Kidney (tissue), 14 donors: Measurements from ENCODE around the gene PBX3. TPM values are rescaled to one million over a fixed set of nuclear protein-coding genes. Genes with fewer than 3 reads are reported as not detected.

Experiments
- DNase-seq, 5 donors: peaks; one replicate each; pipeline ENCODE4 v3.0.0-alpha.2; 2013 to 2020
- FAIRE-seq: peaks from 2 replicates; lab custom pipeline; 2012; peaks lifted over from hg19 to GRCh38; lab: Jason Lieb, UNC
- H3K27ac ChIP-seq, 2 donors: one replicate each; pipeline ENCODE4 v1.7.0; 2013; ENCODE audit warnings: low read depth in 2 of 2, low read length in 2 of 2, inconsistent platforms in 1 of 2
- H3K27me3 ChIP-seq: one replicate; pipeline ENCODE4 v1.7.1; 2013; ENCODE audit warnings: low read length, inconsistent platforms; ENCODE audit not compliant: control insufficient read depth, insufficient read depth
- H3K36me3 ChIP-seq, 3 donors: one replicate each; pipeline versions ENCODE4 v1.7.0 to v1.7.1; 2013; ENCODE audit warnings: low read length in 3 of 3, control low read depth in 1 of 3, inconsistent platforms in 1 of 3; ENCODE audit not compliant: insufficient read depth in 3 of 3, control insufficient read depth in 2 of 3
- H3K4me1 ChIP-seq, 3 donors: one replicate each; pipeline versions ENCODE4 v1.7.0 to v1.7.1; 2013; ENCODE audit warnings: low read length in 3 of 3, inconsistent platforms in 1 of 3, low read depth in 1 of 3; ENCODE audit not compliant: control insufficient read depth in 2 of 3, insufficient read depth in 2 of 3
- H3K4me3 ChIP-seq, 3 donors: one replicate each; pipeline versions ENCODE4 v1.7.0 to v1.8.1; 2013; ENCODE audit warnings: low read length in 3 of 3, control low read depth in 1 of 3, inconsistent platforms in 1 of 3
- H3K9ac ChIP-seq, 3 donors: one replicate each; pipeline versions ENCODE4 v1.7.0 to v1.7.1; 2013; ENCODE audit warnings: low read length in 3 of 3, control low read depth in 1 of 3, inconsistent platforms in 1 of 3
- H3K9me3 ChIP-seq, 3 donors: one replicate each; pipeline versions ENCODE4 v1.7.0 to v1.7.1; 2013; ENCODE audit warnings: low read length in 3 of 3, control low read depth in 1 of 3, inconsistent platforms in 1 of 3; ENCODE audit not compliant: control insufficient read depth in 2 of 3, insufficient read depth in 1 of 3
- intact Hi-C: fragments of 100-400 bp; cut with DNase I; formaldehyde crosslinking; loops from one replicate; pipeline ENCODE4 v1.11.1; 2022
- polyA plus RNA-seq: library from polyadenylated mRNA; stranded (reverse); fragments of 350-450 nt; fragmentation: Illumina TruSeq; extraction: RNeasy Lipid Tissue Mini Kit (QIAGEN cat#74804); gene quantifications from one replicate; pipeline ENCODE4 v1.2.3, GENCODE V29; 2014; ENCODE audit warnings: low read depth, low replicate concordance; ENCODE audit not compliant: insufficient read depth
- total RNA-seq: library from RNA; stranded (reverse); fragmentation: NEBNext Ultra II Directional; extraction: Animal tissue kit (Norgen Biotek cat#: 25700); gene quantifications from one replicate; pipeline ENCODE4 v1.2.1, GENCODE V29; 2021
- TF ChIP-seq, protein P1 (sequence below): IDR thresholded peaks from 3 replicates; pipeline ENCODE4 v1.5.1; 2012; ENCODE audit warnings: mild to moderate bottlenecking, moderate library complexity, borderline replicate concordance; ENCODE audit not compliant: insufficient read depth; ENCODE audit errors: extremely low read depth
- donor health status: control.
- donor health status: control.
- donor health status: control.
- donor health status: control.
- donor health status: control.
- donor health status: DM: yes; HTN: yes; CAD: no.
- donor health status: Normal renal cell carcinoma (clear cell type).

PBX3 gene
- total and polyA plus RNA-seq, 2 donors from 2014 or later: 10.2 to 23.6 TPM

DNA sequence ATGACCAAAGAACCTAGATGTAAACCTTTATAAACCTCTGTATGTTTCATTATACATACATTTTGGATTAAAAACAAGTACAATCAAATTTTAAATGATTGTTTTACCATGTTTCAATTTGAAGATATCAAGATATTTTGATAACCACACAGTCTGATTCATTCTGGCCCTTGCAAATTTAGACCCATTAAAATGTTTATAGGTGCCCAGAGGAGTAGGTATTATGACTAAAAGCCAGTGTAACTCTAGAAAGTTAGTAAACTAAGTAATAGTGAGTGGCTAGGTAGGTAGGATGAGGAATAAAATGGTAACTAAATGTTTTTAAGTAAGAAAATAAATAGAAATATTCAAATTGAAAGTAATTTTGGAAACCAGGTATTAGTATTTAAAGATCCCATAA, 165.5 kb downstream of the PBX3 start:
- Histone ChIP-seq H3K9ac (no peak overlapping the region), H3K4me3 (no peak overlapping the region), H3K9me3 (no peaks in the 10 kb centered on the region), H3K27ac (no peak overlapping the region), H3K36me3 (no peaks in the 10 kb centered on the region), H3K4me1 (no peaks in the 10 kb centered on the region), H3K27me3 (no peaks in the 10 kb centered on the region)
- TF ChIP-seq, protein P1, sequence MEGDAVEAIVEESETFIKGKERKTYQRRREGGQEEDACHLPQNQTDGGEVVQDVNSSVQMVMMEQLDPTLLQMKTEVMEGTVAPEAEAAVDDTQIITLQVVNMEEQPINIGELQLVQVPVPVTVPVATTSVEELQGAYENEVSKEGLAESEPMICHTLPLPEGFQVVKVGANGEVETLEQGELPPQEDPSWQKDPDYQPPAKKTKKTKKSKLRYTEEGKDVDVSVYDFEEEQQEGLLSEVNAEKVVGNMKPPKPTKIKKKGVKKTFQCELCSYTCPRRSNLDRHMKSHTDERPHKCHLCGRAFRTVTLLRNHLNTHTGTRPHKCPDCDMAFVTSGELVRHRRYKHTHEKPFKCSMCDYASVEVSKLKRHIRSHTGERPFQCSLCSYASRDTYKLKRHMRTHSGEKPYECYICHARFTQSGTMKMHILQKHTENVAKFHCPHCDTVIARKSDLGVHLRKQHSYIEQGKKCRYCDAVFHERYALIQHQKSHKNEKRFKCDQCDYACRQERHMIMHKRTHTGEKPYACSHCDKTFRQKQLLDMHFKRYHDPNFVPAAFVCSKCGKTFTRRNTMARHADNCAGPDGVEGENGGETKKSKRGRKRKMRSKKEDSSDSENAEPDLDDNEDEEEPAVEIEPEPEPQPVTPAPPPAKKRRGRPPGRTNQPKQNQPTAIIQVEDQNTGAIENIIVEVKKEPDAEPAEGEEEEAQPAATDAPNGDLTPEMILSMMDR: no peak
- DNase-seq (no peak), FAIRE-seq (no peak)
- intact Hi-C loops: no loop called here

DNA sequence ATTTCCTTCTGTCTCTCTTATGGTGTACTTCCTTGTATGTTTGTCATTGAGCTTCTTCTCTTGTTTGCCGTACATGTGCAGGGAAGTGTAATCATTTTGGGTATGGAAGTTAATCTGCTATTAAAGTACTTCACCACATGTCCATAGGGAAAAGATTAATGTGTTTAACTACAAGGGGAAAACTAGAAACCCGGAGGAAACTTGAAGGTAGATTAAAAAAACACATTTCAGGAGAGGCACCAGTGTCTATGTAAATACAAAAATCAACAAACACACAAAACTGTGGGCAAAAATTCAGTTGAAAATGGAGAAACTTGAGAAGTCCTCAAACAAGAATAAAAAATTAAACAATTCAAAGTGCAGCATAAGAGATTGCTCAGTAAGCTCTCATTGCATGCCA, 166.4 kb downstream of the PBX3 start:
- FAIRE-seq (no peak), DNase-seq (no peak)
- Histone ChIP-seq H3K4me1 (no peaks in the 10 kb centered on the region), H3K36me3 (no peaks in the 10 kb centered on the region), H3K9me3 (no peaks in the 10 kb centered on the region), H3K4me3 (no peak overlapping the region), H3K27ac (no peak overlapping the region), H3K9ac (no peak overlapping the region), H3K27me3 (no peaks in the 10 kb centered on the region)
- intact Hi-C loops: no loop called here
- TF ChIP-seq, protein P1: no peak

DNA sequence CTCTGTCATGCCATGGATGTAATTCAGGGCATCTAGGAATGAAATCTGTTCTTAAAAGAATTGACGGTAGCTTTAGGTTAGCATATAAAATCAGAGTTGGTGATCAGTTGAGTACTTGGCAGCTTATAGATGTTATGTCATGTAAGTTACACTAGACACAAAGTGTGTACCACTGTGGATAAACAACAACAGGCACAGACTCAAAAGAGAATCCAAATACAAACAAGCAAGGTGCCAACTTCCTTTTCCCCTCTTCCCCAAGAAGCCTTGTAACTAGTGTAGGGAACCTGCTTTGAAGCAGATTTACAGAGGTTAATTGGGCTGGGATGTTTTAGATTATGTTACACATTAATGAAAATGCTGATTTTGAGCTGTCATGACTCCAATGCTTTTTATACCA, 167.2 kb downstream of the PBX3 start:
- DNase-seq: no peak
- no peaks in the 10 kb centered on the region for H3K36me3 ChIP-seq
- no peak overlapping the region for H3K27ac ChIP-seq
- H3K27me3 ChIP-seq: no peaks in the 10 kb centered on the region
- FAIRE-seq: no peak
- no peaks in the 10 kb centered on the region for H3K4me1 ChIP-seq
- H3K9me3 ChIP-seq: no peaks in the 10 kb centered on the region
- H3K9ac ChIP-seq: no peak overlapping the region
- intact Hi-C loops: no loop called here
- H3K4me3 ChIP-seq: no peak overlapping the region
- TF ChIP-seq, protein P1: no peak

DNA sequence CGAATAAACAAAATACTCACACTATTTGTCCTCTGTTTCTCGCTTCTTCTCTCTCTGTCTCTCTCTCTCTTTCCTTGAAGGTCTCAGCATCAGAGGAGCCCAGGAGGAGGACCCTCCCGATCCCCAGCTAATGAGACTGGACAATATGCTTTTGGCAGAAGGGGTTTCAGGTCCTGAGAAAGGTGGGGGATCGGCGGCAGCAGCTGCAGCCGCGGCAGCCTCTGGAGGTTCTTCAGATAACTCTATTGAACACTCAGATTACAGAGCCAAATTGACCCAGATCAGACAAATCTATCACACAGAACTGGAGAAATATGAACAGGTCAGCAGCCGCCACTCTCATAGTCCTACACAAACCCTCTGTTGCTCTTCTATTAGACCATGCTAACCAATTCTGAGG, 168.4 kb downstream of the PBX3 start:
- FAIRE-seq (no peak), DNase-seq (peak in 1 of 5 donors; percentile 47)
- H3K27ac ChIP-seq: no peak overlapping the region
- no peaks in the 10 kb centered on the region for H3K27me3 ChIP-seq
- H3K4me1 ChIP-seq: no peaks in the 10 kb centered on the region
- TF ChIP-seq, protein P1: no peak
- no peak overlapping the region for H3K9ac ChIP-seq
- H3K36me3 ChIP-seq: no peaks in the 10 kb centered on the region
- intact Hi-C loops: no loop called here
- no peak overlapping the region for H3K4me3 ChIP-seq
- H3K9me3 ChIP-seq: no peaks in the 10 kb centered on the region
